PFSK-1 (cell line): ENCODE data around the gene KDM6B.

ENCODE experiments used
- FOXP2 ChIP-seq: optimal IDR thresholded peaks from 2 replicates; pipeline ENCODE3; 2011; ENCODE audit warnings: borderline replicate concordance, control low read depth, inconsistent platforms; ENCODE audit not compliant: insufficient read depth; ENCODE audit errors: extremely low read length, extremely low read depth
- POLR2AphosphoS5 ChIP-seq: IDR thresholded peaks from 2 replicates; pipeline ENCODE4 v1.6.1; 2012; ENCODE audit warnings: low read depth, mild to moderate bottlenecking, control low read depth, low read length, moderate library complexity
- SIN3A ChIP-seq: IDR thresholded peaks from 2 replicates; pipeline ENCODE4 v1.6.1; 2012; ENCODE audit warnings: mild to moderate bottlenecking, low read length, moderate library complexity, borderline replicate concordance; ENCODE audit not compliant: insufficient read depth
- TAF1 ChIP-seq: IDR thresholded peaks from 2 replicates; pipeline ENCODE4 v1.6.1; 2012; ENCODE audit warnings: low read length, control low read depth, borderline replicate concordance; ENCODE audit not compliant: insufficient read depth
- TF ChIP-seq, protein P1 (sequence below), 2 experiments: IDR thresholded peaks; 2 replicates each; pipeline versions ENCODE4 v1.6.1 to v1.8.0; 2011 to 2012; ENCODE audit warnings: low read depth in 2 of 2, low read length in 2 of 2, control low read depth in 1 of 2, inconsistent platforms in 1 of 2, mild to moderate bottlenecking in 1 of 2, moderate library complexity in 1 of 2; ENCODE audit not compliant: insufficient read depth in 1 of 2

GRCh38 chr17:7822126-7822525, 11.9 kb upstream of the KDM6B start:
- no peak for TF ChIP-seq TAF1
- no peak for TF ChIP-seq POLR2AphosphoS5
- TF ChIP-seq SIN3A = no peak
- TF ChIP-seq, protein P1, sequence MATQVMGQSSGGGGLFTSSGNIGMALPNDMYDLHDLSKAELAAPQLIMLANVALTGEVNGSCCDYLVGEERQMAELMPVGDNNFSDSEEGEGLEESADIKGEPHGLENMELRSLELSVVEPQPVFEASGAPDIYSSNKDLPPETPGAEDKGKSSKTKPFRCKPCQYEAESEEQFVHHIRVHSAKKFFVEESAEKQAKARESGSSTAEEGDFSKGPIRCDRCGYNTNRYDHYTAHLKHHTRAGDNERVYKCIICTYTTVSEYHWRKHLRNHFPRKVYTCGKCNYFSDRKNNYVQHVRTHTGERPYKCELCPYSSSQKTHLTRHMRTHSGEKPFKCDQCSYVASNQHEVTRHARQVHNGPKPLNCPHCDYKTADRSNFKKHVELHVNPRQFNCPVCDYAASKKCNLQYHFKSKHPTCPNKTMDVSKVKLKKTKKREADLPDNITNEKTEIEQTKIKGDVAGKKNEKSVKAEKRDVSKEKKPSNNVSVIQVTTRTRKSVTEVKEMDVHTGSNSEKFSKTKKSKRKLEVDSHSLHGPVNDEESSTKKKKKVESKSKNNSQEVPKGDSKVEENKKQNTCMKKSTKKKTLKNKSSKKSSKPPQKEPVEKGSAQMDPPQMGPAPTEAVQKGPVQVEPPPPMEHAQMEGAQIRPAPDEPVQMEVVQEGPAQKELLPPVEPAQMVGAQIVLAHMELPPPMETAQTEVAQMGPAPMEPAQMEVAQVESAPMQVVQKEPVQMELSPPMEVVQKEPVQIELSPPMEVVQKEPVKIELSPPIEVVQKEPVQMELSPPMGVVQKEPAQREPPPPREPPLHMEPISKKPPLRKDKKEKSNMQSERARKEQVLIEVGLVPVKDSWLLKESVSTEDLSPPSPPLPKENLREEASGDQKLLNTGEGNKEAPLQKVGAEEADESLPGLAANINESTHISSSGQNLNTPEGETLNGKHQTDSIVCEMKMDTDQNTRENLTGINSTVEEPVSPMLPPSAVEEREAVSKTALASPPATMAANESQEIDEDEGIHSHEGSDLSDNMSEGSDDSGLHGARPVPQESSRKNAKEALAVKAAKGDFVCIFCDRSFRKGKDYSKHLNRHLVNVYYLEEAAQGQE (IDR thresholded peaks at IDR 0.05; ENCODE audit: insufficient read depth in 1 of 2, low read depth in 2 of 2, low read length in 2 of 2) = no peak
- TF ChIP-seq FOXP2 = no peak
